B cell (primary cell): ENCODE measurements around the gene SDK2. TPM values are rescaled to one million over a fixed set of nuclear protein-coding genes. Genes with fewer than 3 reads are reported as not detected.
A peak's percentile ranks its signal among the peaks of the same experiment; 100 is the strongest.

Experiments used
- ATAC-seq: fragments of 200-7000 bp; cut with Tn5 transposase; one replicate; pipeline ENCODE4 v1.10.0; 2021; ENCODE audit warnings: low read depth, mild to moderate bottlenecking, moderate number of reproducible peaks, moderate library complexity
- CTCF ChIA-PET: fragments of 350-600 bp; sonication (Branson Sonifier 250); formaldehyde crosslinking; loops from one replicate; lab custom pipeline; 2021; ENCODE audit warnings: antibody characterized with exemption, inconsistent platforms; lab: Charles Lee
- POLR2A ChIA-PET: fragments of 350-600 bp; sonication (Branson Sonifier 250); formaldehyde crosslinking; loops from one replicate; lab custom pipeline; 2021; ENCODE audit warnings: antibody characterized with exemption; lab: Charles Lee
- DNase-seq: peaks from one replicate; pipeline ENCODE4 v3.0.0; 2013
- H2AFZ ChIP-seq: 2 replicates; pipeline ENCODE4 v1.6.1; 2012; ENCODE audit warnings: mild to moderate bottlenecking, low read depth, low read length; ENCODE audit not compliant: insufficient read depth, poor library complexity, severe bottlenecking
- H3K27ac ChIP-seq, 2 donors: 1 replicate in 1 of 2; 2 replicates in 1 of 2; pipeline ENCODE4 v1.5.1; 2012 to 2013; ENCODE audit warnings: low read length in 2 of 2, mild to moderate bottlenecking in 2 of 2, moderate library complexity in 1 of 2
- H3K27me3 ChIP-seq, 4 experiments: fragments of 200-600 bp in 1 of 4; sonication (generic) in 1 of 4; replicated peaks in 1 of 4; 1 replicate in 2 of 4; 2 replicates in 2 of 4; pipeline versions ENCODE4 v1.6.1 to v1.7.0; 2013 to 2016; ENCODE audit warnings: low read length in 3 of 4, mild to moderate bottlenecking in 2 of 4, mixed read lengths in 1 of 4, moderate library complexity in 1 of 4; ENCODE audit not compliant: insufficient read depth in 4 of 4, control insufficient read depth in 3 of 4; ENCODE audit errors: control extremely low read depth in 1 of 4
- H3K36me3 ChIP-seq, 2 experiments: replicated peaks in 1 of 2; 1 replicate in 1 of 2; 2 replicates in 1 of 2; pipeline versions ENCODE4 v1.6.1 to v1.7.1; 2013; ENCODE audit warnings: low read length in 1 of 2; ENCODE audit not compliant: insufficient read depth in 2 of 2, control insufficient read depth in 1 of 2; ENCODE audit errors: control extremely low read depth in 1 of 2, extremely low read depth in 1 of 2
- H3K4me1 ChIP-seq, 2 donors: fragments of 200-600 bp in 1 of 2; sonication (generic) in 1 of 2; 1 replicate in 1 of 2; 2 replicates in 1 of 2; pipeline versions ENCODE4 v1.5.1 to v1.6.1; 2013 to 2017; ENCODE audit warnings: low read length in 2 of 2; ENCODE audit not compliant: control insufficient read depth in 2 of 2, insufficient read depth in 2 of 2
- H3K4me2 ChIP-seq: replicated peaks from 2 replicates; pipeline ENCODE3; 2012; ENCODE audit warnings: mild to moderate bottlenecking, low read depth, low read length; ENCODE audit not compliant: poor library complexity, severe bottlenecking
- H3K4me3 ChIP-seq, 5 experiments: fragments of 200-600 bp in 1 of 5; sonication (generic) in 1 of 5; 1 replicate in 3 of 5; 2 replicates in 2 of 5; pipeline versions ENCODE4 v1.5.1 to v1.7.0; 2011 to 2016; ENCODE audit warnings: low read length in 4 of 5, mild to moderate bottlenecking in 4 of 5, low read depth in 2 of 5, control low read depth in 1 of 5, moderate library complexity in 1 of 5; ENCODE audit not compliant: insufficient read depth in 1 of 5; ENCODE audit errors: control extremely low read depth in 1 of 5, extremely low read depth in 1 of 5
- H3K79me2 ChIP-seq: fragments of 200-600 bp; sonication (generic); one replicate; pipeline ENCODE4 v1.6.0; 2016; ENCODE audit warnings: low read length; ENCODE audit not compliant: control insufficient read depth, insufficient read depth
- H3K9ac ChIP-seq: fragments of 200-600 bp; sonication (generic); 2 replicates; pipeline ENCODE4 v1.6.1; 2017; ENCODE audit warnings: mild to moderate bottlenecking, low read length, moderate library complexity
- H3K9me3 ChIP-seq, 3 donors: one replicate each; pipeline versions ENCODE4 v1.6.1 to v1.7.1; 2013; ENCODE audit warnings: low read length in 2 of 3; ENCODE audit not compliant: control insufficient read depth in 2 of 3, insufficient read depth in 1 of 3; ENCODE audit errors: control extremely low read depth in 1 of 3
- H4K20me1 ChIP-seq: 2 replicates; pipeline ENCODE4 v1.6.0; 2012; ENCODE audit warnings: mild to moderate bottlenecking, low read length; ENCODE audit not compliant: insufficient read depth, control insufficient read depth, poor library complexity, severe bottlenecking
- H3K27ac Mint-ChIP-seq: one replicate; pipeline ENCODE4 v1.8.0; 2021; ENCODE audit warnings: mixed read lengths
- H3K27me3 Mint-ChIP-seq: one replicate; pipeline ENCODE4 v1.8.0; 2021; ENCODE audit warnings: mixed read lengths
- H3K4me1 Mint-ChIP-seq: one replicate; pipeline ENCODE4 v1.8.0; 2021; ENCODE audit warnings: mixed read lengths
- H3K4me3 Mint-ChIP-seq: one replicate; pipeline ENCODE4 v1.8.0; 2021; ENCODE audit warnings: mixed read lengths
- H3K9me3 Mint-ChIP-seq: one replicate; pipeline ENCODE4 v1.8.0; 2022; ENCODE audit warnings: mixed read lengths; ENCODE audit not compliant: insufficient read depth
- CTCF ChIP-seq: fragments of 200-600 bp; IDR thresholded peaks from one replicate; pipeline ENCODE4 v1.8.0; 2022; ENCODE audit warnings: antibody characterized with exemption, mild to moderate bottlenecking
- EZH2 ChIP-seq: IDR thresholded peaks from 2 replicates; pipeline ENCODE4 v1.6.1; 2012; ENCODE audit warnings: borderline replicate concordance, low read depth, mild to moderate bottlenecking, moderate library complexity, low read length; ENCODE audit not compliant: insufficient read depth, poor library complexity, severe bottlenecking
- WGBS: methylation state at CpG from one replicate; pipeline ENCODE4 v1.1.5; 2013; ENCODE audit warnings: missing lambda C conversion rate; ENCODE audit not compliant: insufficient coverage; 5-methylcytosine and 5-hydroxymethylcytosine counted together
- intact Hi-C: fragments of 100-400 bp; cut with micrococcal nuclease; formaldehyde crosslinking; loops from one replicate; pipeline ENCODE4 v1.10.0; 2022
- polyA plus RNA-seq: library from polyadenylated mRNA; depleted of rRNA; stranded (reverse); fragments of >200 nt; gene quantifications from 2 replicates; pipeline ENCODE4 v1.2.3, GENCODE V29; 2012
- total RNA-seq, 2 donors: library from RNA; stranded (reverse); fragments of 120-200 nt in 1 of 2; gene quantifications; 1 replicate in 1 of 2; 2 replicates in 1 of 2; pipeline versions ENCODE4 v1.2.3 to v1.2.4, GENCODE V29; 2013 to 2022

The SDK2 gene
- total and polyA plus RNA-seq, 2 donors (not counting 1 experiment from before 2014, with no cell fraction given): 3.2 to 13.0 TPM

GRCh38 chr17:73594025-73594424, 50.2 kb downstream of the SDK2 start:
- POLR2A ChIA-PET: no interaction called here
- H3K27ac Mint-ChIP-seq: peak overlapping the region; percentile 97
- TF ChIP-seq EZH2 (no peak), CTCF (no peak)
- no peaks in the 10 kb centered on the region for H3K27me3 ChIP-seq
- H4K20me1 ChIP-seq: no peaks in the 10 kb centered on the region
- DNase-seq: no peak
- peak overlapping the region; percentile 54 for H3K4me3 Mint-ChIP-seq
- H3K36me3 ChIP-seq: no peaks in the 10 kb centered on the region
- no peak for ATAC-seq
- CTCF ChIA-PET: interaction anchor here (0.8 to 3.5 kb wide), 5 partner anchors 20 to 116 kb away, joined by 3 to 28 read pairs (median 5); no protein-coding TSS in a partner anchor
- H3K4me3 ChIP-seq: no peak overlapping the region
- intact Hi-C loops: no loop called here
- H3K27me3 Mint-ChIP-seq: no peaks in the 10 kb centered on the region
- peak overlapping the region; percentile 87 to 97 for H3K27ac ChIP-seq
- peaks cover 93% of the 10 kb centered on the region for H3K4me1 Mint-ChIP-seq
- H3K4me2 ChIP-seq: peak overlapping the region; percentile 83
- H3K9me3 ChIP-seq: no peaks in the 10 kb centered on the region
- no peak overlapping the region for H3K9ac ChIP-seq
- no peak overlapping the region for H2AFZ ChIP-seq
- H3K9me3 Mint-ChIP-seq: no peaks in the 10 kb centered on the region
- 89% methylated on average over 7 of the region's 7 CpGs for WGBS
- H3K79me2 ChIP-seq: peaks cover 59% of the 10 kb centered on the region
- peaks cover 77 to 90% of the 10 kb centered on the region in 2 donors for H3K4me1 ChIP-seq

- ChIA-PET POLR2A (interaction anchor here (2.7 kb wide), 1 partner anchor 27 kb away, joined by 10 read pairs; no protein-coding TSS in a partner anchor), CTCF (interaction anchor here (1.0 to 6.6 kb wide), 5 partner anchors 20 to 117 kb away, joined by 3 to 36 read pairs (median 10); no protein-coding TSS in a partner anchor)
- H3K27ac ChIP-seq: peak overlapping the region; percentile 87 to 97
- H3K27me3 ChIP-seq: no peaks in the 10 kb centered on the region
- ATAC-seq (no peak), DNase-seq (no peak)
- H3K9me3 Mint-ChIP-seq: no peaks in the 10 kb centered on the region
- H3K79me2 ChIP-seq: peaks cover 62% of the 10 kb centered on the region
- intact Hi-C loops: no loop called here
- H4K20me1 ChIP-seq: no peaks in the 10 kb centered on the region
- H3K4me1 Mint-ChIP-seq: peaks cover 94% of the 10 kb centered on the region
- no peaks in the 10 kb centered on the region for H3K9me3 ChIP-seq
- H3K4me1 ChIP-seq: peaks cover 83 to 94% of the 10 kb centered on the region in 2 donors
- peak overlapping the region; percentile 97 for H3K27ac Mint-ChIP-seq
- H3K27me3 Mint-ChIP-seq: no peaks in the 10 kb centered on the region
- H3K4me3 ChIP-seq: no peak overlapping the region
- H3K9ac ChIP-seq: peak overlapping the region; percentile 34
- WGBS: 74% methylated on average over 4 of the region's 7 CpGs
- H2AFZ ChIP-seq: peak overlapping the region; percentile 46
- no peak for TF ChIP-seq EZH2
- TF ChIP-seq CTCF: no peak
- peak overlapping the region; percentile 83 for H3K4me2 ChIP-seq
- peak overlapping the region; percentile 45 for H3K4me3 Mint-ChIP-seq
- H3K36me3 ChIP-seq: no peaks in the 10 kb centered on the region
These were observed 50.8 kb downstream of the SDK2 start for GRCh38 chr17:73593249-73593965.
